ENCODE measurements around the gene NES.
A peak's percentile ranks its signal among the peaks of the same experiment; 100 is the strongest.
"Not testable (repeated sequence)": the region's sequence is repeated elsewhere in the genome, so short reads cannot be mapped to it uniquely, and the experiment has no call there.

Gene NES

DNA sequence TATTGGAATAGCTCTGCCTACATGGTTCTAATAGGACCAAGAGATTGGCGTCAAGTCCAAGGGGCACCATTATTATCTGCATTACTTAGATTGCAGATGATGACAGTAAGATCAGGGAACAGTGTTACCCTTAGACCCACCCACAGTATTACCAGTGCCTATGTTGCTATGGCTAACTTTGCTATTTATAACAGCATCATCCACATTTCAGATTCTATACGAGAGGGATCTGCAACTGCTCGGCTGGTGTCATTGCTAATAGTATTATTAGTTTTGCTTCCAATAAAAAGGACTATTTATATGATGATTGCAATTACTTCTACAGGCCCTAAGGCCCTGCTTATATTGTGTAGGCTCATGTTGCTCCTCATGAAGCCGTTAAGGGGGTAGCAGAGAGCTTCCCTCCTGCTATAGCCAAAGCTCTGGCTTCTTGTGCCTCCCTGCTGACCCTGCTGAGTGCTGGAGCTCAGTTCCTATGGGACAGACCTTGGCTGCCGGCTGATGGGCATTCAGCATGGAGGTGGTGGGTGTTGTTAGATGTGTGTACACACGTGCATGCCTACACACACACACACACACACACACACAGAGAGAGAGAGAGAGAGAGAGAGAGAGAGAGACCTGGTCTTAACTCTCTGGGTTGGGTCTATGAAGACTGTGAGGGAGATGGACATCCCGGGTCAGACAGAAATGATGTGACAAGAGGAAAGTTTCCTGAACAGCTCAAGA, 34.0 kb downstream of the NES start:
- no peak for DNase-seq

DNA sequence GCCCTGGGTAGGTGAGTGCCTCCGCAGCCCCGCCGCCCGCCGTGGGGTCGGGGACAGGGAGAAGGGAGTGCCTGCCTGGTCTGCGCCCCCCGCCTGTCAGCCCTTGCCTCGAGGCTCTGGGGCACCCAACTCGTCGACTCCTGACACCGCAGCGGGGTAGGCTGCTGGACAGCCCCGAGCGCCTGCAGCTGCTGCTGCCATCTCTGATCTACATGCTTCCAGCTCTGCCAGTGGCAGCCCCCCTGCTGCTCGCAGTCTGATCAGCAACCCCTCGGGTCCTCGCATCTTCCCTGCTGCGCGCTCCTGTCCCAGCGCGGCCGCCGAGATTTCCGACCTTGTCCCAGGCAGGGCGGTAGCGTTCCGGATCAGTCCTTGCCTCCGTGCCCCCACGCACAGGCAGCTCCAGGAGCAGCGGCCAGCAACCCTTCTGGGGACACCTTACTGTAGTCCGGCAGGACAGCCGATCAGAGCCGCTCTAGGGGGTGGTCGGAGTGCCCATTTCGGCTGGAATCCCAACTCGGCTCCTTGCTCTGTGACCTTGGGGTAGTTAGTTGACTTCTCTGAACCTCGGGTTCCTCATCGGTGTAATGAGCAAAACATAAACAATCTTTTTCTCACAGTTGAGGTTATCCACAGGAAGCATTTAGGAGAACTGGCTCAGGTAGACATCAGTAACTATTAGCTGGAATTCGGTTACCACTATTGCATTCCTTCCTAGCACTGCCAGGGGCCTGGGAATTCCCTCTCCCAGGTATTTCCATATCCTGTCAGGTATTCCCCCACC, 34.8 kb downstream of the NES start:
- no peak for DNase-seq

DNA sequence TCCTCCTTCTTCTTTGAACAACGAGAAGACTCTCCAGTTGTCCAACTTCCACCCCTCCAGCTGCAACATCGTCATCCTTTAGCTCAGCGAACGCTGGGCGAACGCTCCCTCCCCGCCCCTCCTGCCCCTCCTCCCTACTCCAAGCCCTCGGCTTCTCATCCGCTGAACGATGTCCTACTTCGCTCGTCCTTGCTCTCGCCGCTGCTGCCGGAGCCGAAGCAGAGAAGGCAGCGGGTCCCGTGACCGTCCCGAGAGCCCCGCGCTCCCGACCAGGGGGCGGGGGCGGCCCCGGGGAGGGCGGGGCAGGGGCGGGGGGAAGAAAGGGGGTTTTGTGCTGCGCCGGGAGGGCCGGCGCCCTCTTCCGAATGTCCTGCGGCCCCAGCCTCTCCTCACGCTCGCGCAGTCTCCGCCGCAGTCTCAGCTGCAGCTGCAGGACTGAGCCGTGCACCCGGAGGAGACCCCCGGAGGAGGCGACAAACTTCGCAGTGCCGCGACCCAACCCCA, 35.4 kb downstream of the NES start, which contains the start of gene BCAN:
Gene BCAN, plus strand, starts transcription at position 357 of the 504 bp plus-strand sequence. CDS start 3,938 bp downstream, outside the sequence.
- DNase-seq, result no peak

DNA sequence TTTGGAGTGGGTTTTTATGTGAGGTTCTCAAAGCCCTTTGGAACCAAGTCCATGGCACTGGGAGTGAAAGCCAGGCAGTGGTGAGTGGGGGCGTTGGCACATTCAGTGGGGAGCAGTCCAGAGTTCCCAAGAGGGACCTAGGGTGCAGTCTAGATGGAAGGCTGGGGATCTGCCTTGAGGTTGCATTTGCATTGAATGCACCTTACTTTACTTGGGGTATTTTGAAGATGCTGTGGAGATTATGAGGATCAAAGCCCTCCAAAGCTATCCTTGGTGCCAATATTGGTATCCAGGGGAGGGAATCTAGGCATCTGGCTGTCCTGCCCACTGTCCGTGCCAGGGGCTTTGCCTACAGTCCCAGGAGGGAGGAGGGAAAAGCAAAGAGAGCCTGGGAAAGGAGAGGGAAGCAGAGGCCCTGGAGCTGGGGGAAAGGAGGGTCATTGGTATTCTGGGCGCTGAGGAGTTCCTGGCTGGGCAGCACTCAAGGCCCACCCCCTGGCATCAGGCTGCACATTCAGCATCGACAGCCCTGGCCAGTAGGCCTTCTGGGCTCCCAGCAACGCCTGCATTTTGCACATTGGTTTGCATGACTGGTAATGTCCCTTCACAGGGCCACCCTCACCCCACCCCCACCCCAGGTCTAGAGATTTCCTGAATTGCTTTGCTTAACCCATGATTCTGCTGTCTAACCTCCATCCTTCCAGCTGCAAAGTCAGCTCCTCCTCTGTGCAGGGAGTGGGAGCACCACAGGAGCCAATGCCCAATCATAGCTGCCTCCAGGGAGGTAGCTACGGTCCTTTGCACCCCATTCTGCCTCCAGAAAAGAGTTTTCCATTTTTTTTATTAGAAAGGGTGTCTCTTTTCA, 36.1 kb downstream of the NES start:
- no peak for DNase-seq

DNA sequence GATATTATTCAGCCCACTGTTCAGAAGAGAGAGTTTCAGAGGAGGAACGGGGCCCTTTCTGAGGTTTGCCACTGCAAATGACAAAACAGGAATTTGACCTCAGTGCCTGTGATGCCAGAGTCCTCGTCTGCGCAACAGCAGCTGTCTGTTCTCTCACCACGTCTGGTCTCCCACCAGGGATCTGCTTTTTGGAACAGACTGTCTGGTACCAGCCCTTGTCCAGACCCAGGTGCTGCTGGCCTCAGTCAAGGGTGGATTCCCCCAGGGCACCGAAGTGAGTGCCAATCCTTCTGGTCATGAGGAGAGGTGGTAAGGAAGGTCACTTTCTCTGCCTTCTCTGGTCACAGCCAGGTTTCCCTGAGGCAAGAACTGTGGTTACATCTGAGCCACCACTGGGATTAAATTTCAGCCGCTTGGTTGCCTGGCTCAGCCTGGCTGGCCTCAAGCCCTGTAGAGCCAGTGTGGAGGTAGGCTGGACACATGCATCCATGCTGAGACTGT, 37.6 kb downstream of the NES start:
- DNase-seq, result no peak

DNA sequence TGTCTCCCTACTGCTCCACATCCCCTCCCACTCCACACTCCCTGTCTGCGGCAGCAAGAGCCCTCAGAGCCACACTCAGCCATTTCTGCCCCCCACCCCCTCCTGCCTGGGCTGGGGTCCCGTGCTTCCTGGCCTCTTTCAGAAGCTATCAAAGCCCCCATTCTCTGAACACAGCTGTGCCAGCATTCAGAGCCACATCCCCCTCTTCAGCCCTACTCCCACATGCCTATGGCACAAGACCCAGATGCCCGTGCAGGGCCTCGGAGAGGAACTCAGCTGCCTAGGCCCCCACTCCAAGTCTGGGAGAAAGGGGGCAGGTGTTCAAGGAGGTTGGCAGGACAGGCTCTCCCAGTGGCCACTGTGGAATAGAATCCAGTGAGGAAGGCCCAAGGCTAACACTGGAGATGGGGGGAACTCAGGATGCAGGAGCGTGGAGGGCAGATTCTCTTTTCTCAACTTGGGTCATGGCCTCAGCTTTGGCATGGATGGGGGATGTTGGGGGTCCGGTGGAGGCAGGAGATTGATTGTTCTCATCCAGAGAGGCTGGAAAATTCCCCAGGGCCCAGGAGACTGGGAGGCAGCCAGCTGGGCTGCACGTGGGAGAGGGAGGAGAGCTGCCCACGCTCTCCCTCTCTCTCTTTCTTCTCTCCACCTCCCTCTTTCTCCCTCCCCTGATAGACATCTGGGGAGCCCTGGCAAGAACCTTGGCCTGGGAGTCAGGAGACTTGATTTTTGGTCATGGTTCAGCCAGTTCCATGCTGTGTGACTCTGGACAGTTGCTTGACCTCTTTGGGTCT, 38.8 kb downstream of the NES start:
- DNase-seq, result no peak

DNA sequence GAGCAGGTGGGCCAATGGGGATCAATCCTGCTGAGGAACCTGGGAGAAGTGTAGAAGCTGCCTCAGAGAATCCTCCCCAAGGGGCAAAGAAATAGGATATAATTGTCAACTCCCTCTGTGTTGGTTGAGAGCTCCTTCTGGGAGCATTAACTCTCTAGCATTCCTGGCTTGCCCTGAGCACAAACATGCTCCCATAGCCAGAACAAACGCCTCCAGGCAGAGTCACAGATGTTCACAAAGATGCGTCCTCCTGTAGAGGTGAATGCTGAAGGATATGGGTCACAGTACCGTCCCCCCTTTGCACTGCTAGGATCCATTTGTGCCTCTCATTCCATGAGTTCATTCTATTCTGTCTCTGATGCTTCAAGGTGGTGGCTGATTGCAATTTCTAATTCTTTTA, 44.9 kb downstream of the NES start:
- DNase-seq, result no peak

DNA sequence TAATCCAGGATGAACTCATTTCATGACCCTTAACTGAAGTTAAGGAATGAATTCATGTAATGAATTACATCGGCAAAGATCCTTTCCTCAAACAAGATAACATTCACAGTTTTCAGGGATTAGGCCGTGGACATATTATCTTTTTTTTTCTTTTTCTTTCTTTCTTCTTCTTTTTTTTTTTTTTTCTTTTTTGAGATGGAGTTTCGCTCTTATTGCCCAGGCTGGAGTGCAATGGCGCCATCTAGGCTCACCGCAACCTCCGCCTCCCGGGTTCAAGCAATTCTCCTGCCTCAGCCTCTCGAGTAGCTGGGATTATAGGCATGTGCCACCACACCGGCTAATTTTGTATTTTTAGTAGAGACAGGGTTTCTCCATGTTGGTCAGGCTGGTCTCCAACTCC, 46.1 kb downstream of the NES start:
- not testable (repeated sequence) for DNase-seq

DNA sequence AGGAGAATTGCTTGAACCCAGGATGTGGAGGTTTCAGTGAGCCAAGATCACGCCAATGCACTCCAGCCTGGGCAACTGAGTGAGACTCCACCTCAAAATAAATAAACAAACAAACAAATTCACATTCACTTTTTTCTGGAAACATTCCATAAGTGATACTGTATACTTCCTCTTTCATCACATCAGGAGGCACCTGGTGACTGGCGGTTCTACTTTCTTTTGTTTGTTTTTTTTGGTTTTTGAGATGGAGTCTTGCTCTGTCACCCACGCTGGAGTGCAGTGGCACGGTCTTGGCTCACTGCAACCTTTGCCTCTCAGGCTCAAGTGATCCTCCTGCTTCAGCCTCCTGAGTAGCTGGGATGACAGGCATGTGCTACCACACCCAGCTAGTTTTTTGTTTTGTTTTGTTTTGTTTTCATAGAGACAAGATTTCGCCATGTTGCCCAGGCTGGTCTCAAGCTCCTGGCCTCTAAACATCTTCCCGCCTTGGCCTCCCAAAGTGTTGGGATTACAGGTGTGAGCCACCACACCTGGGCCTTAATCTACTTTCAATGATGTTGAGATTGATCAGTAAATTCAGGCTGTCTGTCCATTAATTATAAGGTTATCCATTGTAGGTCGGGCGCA, 47.3 kb downstream of the NES start:
- no peak for DNase-seq

DNA sequence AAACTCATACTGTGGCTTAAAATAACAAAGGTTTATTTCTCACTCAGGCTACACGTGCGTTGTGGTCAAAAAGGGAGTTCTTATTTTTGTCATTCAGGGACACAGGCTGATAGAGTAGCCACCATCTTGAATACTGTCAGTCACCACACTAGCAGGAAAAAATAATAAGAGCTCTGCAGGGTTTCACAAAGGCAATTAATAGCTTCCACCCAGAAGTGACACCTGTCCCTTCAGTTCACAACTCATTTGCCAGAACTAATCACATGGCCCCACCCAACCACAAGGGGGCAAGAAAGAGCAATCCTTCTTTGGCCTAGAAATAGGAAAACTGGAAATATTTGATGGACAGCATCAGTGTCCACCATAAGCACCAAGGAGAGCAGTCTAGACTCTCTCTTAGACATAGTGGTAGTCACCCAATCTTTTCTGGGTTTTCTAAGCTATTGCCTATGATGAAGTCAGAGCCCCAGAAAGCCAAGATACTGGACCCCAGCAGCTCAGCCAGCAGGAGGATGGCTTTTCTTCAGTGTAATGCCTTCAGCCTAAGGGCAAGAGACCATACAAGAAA, 49.8 kb downstream of the NES start:
- peak; percentile 39 for DNase-seq

DNA sequence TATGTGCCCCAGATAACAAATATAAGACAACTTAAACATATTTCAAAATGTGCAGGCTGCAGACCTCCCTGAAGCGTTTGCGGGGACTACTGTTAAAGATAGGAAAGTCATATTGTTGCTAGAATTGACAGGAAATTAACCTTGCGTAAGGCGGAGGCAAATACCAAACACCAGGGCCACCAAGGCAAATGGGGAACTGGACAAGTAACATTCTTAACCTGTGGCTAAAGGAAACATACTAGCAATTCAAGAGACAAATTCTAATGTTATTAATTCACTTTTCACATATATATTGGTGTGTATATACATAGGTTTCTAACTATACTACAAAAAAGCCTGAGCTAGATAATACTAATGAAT, 51.1 kb downstream of the NES start:
- no peak for DNase-seq

DNA sequence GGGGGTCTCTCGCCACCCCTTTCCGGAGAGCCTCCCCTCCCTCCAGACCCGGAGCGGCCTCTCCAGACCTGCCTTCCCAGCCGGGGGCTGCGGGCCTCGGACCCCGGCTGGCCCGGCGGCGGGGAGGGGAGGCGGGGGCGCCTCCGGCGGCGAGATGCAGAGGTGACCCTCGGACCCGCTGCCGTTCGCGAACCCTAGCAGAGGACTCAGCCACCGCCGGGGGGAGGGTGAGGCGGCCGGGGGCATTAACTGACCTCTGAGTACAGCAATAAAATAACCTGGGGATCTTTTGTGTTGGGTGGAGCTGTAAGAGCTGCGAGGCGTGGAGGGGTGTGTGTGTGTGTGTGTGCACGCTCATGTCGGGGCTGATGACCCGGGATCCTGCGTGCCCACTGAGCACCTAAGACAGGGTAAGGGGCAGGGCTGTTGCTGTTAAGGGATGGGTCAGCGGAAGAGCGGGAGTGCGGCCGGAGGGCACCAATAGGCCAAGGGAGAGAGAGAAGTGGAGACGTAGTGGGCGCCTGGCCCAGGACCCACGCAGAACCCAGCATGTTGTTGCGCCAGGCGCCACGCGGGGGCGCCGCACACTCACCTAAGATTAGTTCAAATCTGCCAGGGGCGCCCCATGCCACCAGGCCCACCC, 51.6 kb downstream of the NES start:
- peak; percentile 55 for DNase-seq

DNA sequence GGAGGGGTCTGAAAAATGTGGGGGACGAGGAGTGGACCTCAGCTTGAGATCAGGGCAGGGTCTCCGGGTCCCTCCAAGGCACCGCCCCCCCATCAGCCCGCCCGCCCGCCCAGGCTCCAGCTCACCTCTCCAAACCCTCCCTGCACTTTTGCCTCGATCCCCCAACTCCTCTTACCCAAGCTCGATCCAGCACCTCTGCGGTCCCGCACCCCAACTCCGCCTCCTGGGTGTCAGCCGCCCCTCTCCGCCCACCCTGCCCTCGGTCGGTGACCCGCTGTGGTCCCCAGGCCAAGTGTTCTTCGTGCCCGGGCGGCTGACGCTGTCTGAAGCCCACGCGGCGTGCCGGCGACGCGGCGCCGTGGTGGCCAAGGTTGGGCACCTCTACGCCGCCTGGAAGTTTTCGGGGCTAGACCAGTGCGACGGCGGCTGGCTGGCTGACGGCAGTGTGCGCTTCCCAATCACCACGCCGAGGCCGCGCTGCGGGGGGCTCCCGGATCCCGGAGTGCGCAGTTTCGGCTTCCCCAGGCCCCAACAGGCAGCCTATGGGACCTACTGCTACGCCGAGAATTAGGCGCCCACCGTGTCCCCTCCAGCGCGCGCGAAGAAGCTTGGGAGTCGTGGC, 52.3 kb downstream of the NES start:
- DNase-seq, result no peak

DNA sequence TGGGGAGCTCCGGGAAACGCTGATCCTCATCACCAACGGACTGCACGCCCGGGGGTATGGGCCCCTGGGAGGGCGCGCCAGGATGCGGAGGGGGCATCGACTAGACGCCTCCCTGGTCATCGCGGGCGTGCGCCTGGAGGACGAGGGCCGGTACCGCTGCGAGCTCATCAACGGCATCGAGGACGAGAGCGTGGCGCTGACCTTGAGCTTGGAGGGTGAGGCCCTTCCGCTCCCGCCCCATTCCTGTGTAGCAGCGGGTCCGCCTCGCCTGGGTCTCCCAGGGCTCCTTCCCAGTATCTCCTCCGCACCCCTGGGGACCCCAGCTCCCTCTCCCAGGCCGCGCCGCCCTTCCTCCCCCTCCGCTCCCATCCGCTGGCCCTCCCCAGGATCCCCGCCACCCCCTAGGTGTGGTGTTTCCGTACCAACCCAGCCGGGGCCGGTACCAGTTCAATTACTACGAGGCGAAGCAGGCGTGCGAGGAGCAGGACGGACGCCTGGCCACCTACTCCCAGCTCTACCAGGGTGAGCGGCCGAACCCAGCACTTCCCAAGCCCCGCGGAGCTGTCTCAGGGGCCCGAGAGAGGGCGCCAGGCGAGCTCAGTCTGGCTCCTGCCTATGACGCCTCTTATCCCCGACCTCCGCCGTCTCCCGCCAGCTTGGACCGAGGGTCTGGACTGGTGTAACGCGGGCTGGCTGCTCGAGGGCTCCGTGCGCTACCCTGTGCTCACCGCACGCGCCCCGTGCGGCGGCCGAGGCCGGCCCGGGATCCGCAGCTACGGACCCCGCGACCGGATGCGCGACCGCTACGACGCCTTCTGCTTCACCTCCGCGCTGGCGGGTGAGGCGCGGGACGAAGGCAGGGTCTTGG, 53.0 kb downstream of the NES start:
- DNase-seq, result peak; percentile 57

DNA sequence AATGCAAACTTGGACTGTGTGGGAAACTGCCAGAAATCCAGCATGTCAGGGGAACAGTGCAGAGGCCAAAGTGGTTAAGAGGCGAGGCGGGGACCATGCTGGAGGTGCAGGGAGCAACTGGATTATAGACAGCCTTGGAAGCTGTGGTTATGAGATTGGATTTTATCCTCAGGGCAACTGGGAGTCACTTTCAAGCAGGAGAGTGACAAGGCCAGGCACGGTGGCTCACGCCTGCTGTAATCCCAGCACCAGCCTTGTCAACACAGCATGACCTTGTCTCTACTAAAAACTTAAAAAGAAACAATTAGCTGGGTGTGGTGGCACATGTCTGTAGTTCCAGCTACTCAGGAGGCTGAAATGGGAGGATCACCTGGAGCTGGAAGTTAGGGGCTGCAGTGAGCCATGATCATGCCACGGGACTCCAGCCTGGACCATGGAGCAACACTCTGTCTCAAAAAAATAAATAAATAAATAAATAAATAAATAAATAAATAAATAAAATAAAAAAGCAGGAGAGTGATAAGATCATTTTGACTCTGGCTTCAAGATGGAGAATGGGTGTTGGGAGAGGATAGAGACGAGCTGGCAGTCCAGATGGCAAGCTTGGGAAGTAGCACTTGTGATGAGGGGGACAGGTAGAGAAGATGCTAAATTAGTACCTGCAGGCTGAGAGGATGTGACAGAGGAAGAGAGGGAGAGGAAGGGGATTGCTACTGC, 54.5 kb downstream of the NES start:
- no peak for DNase-seq

DNA sequence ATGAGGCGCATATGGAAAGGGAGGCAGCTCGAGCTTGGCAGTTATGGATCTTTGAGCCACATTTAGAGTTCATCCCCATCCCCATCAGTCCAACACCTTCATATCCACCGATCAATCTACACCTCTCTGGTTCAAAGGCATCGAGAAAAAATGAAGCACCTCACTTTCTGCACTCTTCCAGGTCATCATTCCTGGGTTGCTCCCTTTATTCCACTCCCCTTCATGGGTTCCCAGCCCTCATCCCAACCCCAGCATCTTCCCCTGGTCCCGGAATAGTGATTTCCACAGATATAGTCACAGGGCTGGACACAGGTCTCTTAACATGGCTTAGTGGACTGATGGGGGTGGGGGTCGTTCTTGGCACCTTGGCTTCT, 57.6 kb downstream of the NES start:
- DNase-seq, result no peak

DNA sequence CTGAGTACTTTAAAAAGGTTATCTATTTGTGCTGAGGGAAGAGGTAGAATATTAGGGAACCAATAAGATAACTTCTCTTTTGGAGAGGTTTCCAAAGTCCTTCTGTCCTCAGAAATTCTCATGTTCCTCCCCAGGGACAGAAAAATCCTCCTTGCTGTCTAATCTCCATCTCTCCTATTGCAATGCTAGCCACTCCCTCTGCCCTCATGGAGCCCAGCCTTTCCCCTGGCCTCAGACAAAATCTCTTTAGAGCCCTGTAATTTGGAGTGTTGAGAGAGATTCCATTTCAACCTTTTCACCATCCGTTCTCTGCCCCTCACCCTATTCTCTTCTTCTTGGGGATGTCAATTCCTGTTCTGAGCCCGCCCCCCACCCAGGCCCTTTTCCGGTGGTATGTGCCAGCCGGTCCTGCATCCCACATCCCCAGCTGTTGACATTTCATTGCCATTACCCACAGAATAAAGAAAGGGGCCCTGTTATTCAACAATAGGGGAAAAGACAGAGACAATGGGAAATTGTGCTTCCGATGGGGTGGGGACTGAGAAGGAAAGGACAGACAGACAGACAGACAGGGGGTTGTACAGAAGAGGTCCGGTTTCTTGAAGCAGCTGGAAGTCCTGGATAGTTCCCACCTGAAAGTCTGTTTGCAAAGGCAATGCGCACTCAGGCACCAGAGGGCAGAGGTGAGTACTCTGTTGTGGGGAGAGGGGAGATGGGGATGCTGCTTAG, 58.2 kb downstream of the NES start, which contains the start of gene HAPLN2:
Gene HAPLN2, plus strand, starts transcription at position 563 of the 729 bp plus-strand sequence. CDS start 4,076 bp downstream, outside the sequence.
- DNase-seq, result no peak
